22Rv1 (cell line): ENCODE measurements around the gene RACK1.

Experiments used
- CTCF ChIP-seq: fragments of 450-650 bp; IDR thresholded peaks from 2 replicates; pipeline ENCODE4 v1.5.1; 2017; ENCODE audit warnings: mild to moderate bottlenecking
- ZFX ChIP-seq: fragments of 450-650 bp; IDR thresholded peaks from 2 replicates; pipeline ENCODE4 v1.6.1; 2017; ENCODE audit warnings: antibody characterized with exemption, borderline replicate concordance

GRCh38 chr5:181189962-181190710 is 53.6 kb downstream of the RACK1 start:
- TF ChIP-seq CTCF (no peak), ZFX (no peak)
